Fibroblast of gingiva (primary cell): ENCODE measurements around the gene ARMH1.

Experiments used
- DNase-seq: peaks from one replicate; pipeline ENCODE4 v3.0.0-alpha.2; 2011; ENCODE audit warnings: low read depth

The ARMH1 gene

DNA sequence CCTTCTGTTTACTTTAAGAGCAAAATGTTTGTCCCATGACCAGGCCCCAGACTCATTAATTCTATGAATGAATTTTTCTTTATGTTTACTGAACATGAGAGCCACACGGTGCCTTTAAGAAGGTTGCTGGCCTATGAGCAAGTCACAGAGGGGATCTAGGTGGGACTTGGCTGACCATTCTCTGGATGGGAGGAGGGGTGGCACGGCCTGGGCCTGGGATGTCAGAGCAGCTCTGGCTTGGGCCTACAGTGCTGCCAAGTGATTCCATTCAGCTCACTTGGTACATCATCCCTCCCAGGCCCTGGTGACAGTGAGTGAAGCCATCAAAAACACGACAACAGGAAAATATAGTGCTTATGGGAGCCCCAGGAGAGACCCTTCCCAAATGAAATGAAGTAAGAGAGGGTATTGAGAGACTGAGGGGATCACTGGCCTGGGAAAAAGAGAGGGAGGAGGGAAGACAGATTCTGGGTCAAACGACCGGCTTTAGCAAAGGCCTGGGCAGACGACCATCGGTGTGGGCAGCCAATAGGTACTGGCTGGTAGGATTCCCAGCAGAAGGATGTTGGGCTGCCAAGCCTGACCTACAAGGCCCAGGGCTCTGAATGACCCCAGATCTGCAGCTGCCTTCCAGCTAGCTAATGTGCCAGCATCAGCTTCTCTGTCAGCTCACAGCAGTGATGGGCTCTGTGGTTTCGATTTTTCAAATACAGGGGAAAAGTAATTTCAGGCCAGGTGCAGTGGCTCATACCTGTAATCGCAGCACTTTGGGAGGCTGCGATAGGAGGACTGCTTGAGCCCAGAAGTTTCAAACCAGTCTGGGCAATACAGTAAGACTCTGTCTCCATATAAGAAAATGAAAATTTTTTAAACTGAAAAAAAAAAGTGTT is 3.5 kb upstream of the ARMH1 start:
- DNase-seq: no peak

DNA sequence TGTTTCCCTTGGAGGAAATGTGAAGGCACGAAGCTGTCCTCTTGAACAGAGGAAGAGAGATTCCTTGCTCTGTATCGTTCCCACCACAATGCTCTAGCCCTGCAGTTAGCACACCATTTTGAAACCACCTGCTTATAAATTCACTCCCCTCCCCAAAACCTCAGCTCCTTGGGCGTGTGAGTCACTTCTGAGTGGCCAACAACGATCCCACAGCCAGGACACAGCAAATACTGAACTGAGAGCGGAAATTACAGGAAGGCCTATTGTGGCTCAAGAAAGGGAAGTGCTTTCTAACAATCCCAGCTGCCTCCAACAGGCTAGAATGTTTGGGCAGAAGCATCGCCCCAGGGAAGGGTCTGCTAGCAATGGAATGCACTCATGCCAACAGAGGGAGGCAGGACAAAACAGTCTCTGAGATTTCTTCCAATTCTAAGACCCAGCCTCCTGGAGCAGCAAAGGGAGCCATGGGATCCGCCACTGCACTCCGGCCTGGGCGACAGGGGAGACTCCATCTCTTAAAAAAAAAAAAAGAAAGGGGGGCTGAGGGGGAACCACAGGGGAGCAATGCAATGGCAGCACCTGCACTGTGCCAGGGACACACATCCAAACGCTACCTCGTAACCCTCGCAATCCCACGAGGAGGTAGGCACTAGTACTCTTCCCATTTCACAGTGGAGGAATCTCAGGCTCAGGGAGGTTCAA is 2.1 kb upstream of the ARMH1 start:
- no peak for DNase-seq

DNA sequence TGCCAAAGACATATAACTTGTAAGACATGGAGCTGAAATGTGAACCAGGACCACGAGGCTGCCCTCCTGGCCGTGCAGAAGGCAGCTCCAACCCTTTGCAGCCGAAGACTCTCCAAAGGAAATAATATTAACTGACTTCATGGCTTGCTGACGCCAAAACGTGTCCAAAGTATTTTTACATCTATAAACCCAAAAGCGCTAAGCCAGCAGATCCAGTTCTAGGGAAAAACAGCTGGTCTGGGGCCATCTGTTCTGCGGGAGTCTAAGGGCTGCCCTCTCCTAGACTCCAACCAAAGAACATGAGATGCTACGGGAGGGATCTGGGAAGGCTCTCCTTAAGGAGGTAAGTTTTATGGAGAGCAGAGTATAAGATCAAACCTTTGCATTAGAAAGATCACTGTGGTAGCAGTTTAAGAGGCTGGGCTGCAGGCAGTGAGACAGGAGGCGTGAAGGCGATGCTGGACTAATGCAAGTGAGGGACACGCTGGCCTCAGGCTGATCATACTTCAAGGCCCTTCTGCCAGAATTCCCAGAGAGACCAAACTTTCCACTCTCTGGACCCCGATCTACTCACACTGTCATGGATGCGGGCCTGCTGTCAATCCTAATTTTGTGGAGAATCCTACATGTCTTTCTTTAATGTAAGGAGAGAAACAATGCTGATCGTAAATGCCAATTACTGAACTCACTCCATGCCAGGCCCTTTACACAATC is 1.4 kb upstream of the ARMH1 start:
- no peak for DNase-seq

DNA sequence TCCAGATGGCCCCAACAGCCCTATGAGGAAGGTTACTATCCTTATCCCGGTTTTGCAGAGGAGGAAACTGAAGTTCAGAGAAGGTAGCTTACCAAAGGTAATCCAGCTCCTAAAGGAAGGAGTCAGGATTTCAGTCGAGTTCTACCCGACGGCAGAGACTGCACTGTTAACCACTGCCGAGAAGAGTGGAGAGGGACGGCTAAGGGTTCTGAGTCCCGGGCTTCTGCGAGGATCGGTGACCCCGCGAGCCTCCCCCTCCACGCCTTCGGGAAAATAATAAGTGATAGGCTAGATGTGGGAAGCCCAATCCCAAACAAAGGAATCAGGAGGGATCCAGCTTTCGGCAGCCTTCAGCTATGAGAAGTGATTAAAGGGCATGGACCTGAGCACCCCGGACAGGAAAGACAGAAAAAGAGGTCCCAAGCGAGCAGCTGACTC is 820 bp upstream of the ARMH1 start:
- peak; percentile 29 for DNase-seq

DNA sequence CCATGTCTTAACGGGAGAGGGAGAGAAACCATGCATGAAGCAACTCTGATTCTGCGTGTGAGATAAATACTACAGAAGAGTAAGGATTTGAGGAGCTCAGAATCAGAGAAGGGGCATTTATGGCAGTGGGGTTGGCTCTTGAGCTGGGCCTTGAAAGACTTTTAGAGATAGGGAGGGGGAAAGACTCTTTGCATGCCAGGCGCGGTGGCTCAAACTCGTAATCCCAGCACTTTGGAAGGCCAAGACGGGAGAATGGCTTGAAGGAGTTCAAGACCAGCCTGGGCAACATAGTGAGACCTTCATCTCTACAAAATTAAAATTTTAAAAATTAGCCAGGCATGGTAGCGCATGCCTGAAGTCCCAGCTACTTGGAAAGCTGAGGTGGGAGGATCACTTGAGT is 672 bp downstream of the ARMH1 start:
- DNase-seq: no peak

DNA sequence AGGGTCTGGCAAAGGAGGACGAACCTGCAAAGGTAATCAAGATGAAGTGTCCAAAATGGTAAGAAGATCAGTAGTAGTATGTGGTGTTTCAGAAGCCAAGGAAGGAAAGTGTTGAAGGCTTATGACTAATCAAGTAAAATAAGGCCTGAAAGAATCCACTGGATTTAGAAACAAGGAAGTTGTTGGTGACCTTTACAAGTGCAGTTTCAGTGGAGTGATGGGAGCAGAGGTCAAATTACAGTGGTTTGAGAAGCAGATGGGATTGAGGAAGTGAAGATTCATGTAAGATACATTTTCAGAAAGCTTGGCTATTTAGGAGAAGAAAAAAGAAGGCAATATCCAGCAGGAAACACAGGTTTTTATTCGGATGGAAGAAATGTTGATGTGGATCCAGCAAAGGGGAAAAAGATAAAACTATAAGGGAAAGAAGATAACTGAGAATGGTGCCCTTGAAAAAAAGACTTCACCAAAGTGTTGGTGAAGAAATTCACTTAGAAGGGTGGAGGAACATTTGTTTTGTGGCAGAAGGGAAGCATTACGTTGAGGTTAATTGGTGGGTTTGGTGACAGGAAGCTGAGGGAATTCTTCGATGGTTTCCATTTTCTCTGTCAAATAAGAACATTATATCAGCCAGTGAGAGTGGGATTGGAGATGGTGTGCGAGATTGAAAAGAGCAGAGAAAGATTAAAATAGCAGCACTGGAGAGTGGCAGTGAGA is 2.1 kb downstream of the ARMH1 start:
- DNase-seq: peak; percentile 86

DNA sequence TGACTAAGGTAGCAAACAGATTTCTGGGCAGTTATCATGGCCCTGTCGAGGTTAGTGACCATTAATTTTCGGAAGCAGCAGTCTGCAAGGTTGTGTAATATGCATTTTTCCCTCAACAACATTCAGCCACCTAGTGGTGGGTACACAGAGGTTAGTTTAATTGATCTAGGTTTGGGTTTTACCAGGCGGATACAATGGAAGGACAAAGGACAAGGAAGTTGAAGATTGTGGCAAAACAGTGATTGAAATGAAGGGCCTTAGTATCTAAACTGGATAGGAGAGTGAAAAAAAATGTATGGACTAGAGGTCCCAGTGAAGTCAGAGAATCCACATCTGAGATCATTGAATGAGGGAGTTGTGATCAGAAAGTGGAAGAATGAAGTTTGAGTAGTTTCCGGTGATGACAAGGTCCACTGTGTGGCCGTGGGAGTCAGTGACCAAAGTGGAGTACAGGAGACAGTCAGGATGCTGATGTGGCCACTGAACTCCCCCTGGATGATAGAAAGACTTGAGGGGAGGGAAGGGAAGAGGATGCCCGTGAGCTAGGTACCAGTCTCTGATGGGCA is 2.8 kb downstream of the ARMH1 start:
- peak; percentile 60 for DNase-seq

DNA sequence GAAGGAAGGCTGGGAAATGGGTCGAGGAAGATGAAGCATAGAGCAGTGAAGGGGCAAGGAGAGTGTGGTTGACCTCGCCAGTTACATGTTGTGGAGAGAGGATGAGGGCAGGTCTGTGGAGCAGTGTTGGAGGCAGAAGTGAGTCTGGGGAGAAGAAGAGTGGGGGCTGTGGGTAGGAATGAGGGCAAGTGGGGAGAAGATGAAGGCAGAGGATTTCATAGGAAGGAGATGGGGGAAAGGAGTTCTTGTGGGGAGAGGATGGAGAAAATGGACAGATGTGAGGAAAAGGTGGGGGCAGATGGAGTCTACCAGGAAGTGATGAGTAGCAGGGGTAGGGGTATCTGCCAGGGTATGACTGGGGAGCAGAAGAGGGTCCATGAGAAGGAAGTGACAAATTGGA is 3.6 kb downstream of the ARMH1 start:
- DNase-seq: no peak

DNA sequence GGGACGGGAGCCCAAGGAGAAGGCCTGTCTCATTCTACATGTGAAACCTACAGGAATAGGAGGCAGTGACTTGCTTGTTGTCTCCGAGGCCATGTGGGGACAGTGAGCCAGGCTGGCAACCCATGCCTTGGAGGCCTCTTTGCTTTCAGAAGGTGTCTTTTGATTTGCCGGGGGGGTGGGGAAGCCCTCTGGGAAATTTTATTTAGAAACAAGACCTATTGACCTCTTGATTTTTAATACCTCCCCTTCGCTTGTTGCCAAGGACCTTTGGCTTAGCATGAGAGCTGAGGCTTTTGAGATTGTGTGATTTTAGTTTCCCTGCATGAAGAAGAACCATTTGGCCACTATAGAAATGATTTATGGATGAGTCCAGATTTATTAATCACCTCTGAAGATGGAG is 4.1 kb downstream of the ARMH1 start:
- DNase-seq: no peak

DNA sequence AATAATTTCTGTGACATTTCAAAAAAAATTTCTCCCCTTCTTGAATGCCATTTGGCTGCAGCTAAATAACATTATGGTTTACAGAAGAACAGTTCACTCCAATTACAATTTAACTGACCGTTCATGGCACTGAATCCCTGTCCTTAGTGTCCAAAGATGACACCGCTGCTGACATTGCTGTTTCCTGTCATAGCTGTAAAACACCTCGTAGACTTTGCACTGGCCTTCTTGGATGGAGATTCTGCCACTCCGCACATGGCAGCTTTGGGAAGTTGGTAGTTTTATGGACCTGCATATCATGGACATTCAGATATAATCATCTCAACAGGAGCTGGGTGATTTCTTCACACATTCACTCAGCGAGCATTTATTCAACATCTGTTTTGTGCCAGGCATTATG is 5.0 kb downstream of the ARMH1 start:
- no peak for DNase-seq

DNA sequence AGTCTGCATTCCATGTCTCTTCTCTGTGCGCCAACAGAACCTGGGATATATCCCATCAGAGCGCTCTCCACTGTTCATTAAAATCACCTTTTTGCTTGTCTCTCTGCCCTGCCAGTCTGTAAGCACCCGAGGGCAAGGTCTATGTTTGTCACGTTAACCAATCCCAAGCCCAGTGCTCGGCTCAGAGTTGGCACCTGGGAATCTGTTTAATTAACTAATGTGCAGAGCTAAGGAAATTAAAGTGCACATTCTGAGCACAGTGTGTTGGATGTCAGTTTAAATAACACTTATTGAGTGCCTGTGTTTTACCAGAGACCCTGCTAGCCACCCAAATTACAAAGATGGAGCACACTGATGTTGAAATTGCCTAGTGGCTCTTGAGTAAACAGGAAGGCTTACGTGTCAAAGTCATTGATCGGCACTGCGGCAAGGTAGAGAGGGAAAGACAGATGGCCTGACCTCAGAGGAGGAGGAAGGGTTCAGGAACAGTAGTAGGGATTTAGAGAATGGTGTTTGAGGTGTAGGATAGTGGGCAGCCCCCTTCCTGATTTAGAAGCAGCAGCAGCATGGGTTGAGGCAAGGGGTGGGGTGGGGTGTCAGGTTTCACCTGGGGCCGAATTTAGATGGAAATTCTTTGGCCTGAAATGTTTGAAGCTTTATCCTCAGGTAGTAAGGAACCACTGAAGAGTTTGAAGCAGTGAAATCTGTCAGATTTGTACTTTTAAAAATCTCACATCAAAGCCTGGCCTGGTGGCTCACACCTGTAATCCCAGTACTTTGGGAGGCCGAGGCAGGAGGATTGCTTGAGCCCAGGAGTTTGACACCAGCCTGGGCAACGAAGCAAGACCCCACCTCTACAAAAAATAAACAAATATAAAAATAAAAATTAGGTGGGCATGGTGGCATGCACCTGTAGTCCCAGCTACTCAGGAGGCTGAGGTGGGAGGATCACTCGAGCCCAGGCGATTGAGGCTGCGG is 7.7 kb downstream of the ARMH1 start:
- DNase-seq: no peak

DNA sequence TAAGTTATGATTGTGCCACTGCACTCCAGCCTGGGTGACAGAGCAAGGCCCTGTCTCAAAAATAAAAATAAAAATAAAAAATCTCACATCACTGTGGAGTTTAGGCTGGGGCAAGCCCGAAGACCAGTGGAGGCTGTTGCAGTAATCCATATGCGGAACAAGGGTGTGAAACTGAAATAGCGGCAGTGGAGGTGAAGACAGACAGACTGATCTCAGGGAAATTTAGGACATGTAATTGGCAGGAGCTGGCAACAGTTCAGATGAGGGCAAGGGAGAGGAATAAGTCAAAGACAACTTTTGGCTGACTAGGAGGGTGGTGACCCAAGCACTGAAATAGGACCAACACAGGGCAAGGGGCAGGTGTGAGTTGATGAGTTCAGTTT is 8.4 kb downstream of the ARMH1 start:
- DNase-seq: no peak

DNA sequence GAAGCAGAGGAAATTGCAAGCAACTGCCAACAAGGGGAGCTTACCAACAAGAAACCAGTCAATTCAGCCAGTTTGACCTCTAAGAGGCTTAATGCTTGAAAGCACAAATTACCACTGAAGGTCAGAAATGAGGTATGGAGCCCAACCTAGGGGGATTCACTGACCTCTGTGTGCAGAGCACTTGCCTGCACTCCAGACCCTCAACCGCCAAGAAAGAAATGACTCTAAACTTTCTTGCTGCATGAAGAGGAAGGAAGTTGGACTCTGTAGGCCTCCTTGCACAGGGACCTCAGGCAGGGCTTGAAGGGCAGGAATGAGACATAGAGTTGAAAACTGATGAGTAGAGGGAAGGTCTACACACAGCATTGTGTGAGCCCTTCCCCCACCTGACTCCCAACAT is 10.0 kb downstream of the ARMH1 start:
- DNase-seq: no peak

DNA sequence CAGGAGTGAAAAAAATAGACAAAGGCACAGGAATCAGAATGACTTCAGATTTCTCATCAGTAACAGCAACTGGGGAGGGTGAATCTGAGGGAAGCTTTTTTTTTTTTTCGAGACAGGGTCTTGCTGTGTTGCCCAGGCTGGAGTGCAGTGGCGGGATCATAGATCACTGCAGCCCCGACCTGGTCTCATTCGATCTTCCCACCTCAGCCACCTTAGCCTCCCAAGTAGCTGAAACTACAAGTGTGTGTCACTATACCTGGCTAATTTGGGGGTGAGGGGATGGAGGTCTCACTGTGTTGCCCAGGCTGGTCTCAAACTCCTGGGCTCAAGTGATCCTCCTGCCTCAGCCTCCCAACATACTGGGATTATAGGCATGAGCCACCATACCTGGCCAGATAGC is 10.7 kb downstream of the ARMH1 start:
- no peak for DNase-seq

DNA sequence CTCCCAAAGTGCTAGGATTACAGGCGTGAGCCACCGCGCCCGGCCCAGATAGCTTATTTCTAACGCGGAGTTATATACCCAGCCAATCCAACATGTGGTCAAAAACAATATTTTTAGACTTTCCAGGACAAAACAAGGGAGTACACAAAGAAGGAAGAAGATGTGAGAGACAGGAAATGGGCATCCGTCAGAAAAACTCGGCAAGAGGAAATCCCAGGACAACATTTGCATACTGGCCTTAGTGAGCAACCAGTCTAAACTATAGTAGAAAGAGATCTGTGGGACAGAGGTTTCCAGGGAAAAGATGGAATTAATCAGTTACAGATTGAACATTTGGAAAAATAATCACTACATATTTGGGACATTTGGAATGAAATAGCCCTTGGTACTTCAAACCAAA is 11.4 kb downstream of the ARMH1 start:
- DNase-seq: no peak

DNA sequence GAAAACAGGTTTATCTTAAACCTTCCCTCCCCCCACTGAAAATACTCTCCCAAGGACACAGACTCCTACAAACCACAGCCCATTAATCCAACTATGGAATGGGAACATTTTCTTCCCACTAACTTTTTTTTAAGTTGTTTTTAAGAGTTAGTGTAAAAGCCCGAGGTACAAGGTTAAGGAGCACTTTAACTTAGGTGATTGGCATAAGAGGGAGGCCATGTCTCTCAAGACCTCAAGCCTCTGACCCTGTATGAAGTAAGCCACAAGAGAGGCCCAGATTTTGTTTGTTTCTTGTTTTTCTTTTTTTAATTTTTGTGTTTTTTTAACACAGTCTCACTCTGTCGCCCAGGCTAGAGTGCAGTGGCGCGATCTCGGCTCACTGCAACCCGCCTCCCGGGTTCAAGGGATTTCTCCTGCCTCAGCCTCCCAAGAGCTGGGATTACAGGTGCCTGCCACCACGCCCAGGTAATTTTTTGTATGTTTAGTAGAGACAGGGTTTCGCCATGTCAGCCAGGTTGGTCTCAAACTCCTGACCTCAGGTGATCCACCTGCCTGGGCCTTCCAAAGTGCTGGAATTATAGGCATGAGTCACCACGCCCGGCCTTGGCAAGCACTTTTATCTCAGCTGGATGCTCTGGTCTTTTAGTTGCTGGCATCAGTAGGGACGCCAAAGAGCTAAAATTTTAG is 14.4 kb downstream of the ARMH1 start:
- no peak for DNase-seq

DNA sequence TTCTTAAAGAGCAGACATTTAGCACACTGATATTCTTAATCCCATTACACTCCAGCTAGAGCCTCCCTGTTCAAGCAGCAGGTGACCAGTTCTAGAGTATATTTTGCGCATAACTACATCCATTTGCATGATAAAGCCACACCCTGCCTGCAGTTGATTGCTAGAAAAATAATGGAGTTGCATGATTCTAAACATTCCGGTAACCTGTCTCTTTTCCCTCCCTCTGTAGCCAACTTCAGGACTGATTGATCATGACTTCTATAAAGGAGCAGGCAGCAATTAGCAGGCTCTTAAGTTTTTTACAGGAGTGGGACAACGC is 14.9 kb downstream of the ARMH1 start:
- no peak for DNase-seq

DNA sequence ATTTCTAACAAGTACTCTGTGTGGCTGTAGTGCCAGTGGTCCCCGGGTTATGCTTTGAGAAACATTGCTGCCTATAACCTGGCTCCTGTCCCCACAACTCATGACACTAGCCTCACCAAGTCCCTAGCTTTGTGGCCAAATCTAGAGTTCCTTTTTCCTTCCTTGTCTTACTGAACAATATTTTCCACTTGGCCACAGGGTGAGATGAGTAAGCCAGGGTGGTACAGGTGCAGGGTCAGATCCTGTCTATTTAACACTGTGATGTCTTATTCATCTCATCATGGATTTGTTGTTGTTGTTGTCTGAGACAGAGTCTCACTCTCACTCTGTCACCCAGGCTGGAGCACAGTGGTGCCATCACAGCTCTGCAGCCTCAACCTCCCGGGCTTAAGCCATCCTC is 18.6 kb downstream of the ARMH1 start:
- no peak for DNase-seq

DNA sequence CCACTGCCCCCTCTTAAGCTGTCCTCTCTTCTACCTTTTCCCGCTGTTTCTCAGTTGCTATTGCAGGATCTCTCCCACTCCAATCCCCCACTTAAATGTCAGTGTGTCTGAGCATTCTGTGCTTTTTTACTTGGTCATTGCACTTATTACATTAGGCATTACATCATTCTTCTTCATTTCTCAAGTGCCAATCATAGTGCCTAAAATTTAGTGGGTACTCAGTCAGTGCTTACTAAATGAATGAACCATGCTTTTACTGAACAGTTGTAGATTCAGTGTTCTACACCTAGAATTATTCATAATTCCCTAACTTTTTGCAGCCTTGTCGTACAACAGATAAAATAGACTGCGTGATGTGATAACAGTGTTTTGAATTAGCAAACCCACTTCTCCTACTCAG is 19.4 kb downstream of the ARMH1 start:
- DNase-seq: no peak

DNA sequence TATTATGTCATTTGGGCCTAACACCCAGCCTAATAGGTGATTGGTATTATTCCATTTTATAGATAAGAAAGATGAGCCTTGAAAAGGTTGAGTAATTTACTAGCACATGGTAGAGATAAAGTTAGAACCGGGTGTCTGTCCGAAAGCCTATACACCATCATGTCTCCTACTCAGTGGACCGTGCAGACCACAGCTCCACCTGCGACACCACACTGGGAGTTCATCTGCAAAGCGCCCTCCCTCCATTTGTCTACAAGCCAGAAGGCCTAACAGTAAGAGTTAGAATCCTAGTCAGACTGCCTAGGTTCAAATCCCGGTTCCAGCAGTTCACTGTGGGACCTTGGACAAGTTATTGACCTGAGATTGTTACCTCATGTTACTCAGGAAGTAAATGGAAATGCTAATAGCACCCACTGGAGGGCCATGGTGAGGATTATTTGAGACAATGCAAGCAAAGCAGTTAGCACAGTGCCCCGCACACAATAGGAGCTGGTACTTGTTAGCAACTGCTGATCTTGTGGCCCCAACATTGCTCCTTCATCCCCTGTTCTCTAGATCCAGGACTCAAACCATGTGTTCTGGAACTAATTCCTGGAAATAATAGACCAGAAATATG is 20.5 kb downstream of the ARMH1 start:
- no peak for DNase-seq
